Thoracic aorta (tissue), 2 donors: ENCODE measurements around the gene CCDC27. TPM values are rescaled to one million over a fixed set of nuclear protein-coding genes. Genes with fewer than 3 reads are reported as not detected.

Experiments
- ATAC-seq: fragments of 150-250 bp; one replicate; pipeline ENCODE4 v1.8.0; 2017; ENCODE audit warnings: low read depth; ENCODE audit not compliant: insufficient number of reproducible peaks, low FRiP score
- DNase-seq: peaks from one replicate; pipeline ENCODE4 v3.0.0-alpha.2; 2020; ENCODE audit warnings: low spot score
- H3K27ac ChIP-seq, 2 donors: fragments of 200-600 bp; sonication (generic); 1 replicate in 1 of 2; 2 replicates in 1 of 2; pipeline ENCODE4 v1.5.1; 2016; ENCODE audit warnings: mild to moderate bottlenecking in 2 of 2, moderate library complexity in 2 of 2
- H3K27me3 ChIP-seq: fragments of 200-600 bp; sonication (generic); replicated peaks from 2 replicates; pipeline ENCODE4 v1.6.0; 2016; ENCODE audit warnings: mild to moderate bottlenecking; ENCODE audit not compliant: insufficient read depth
- H3K36me3 ChIP-seq: fragments of 200-600 bp; sonication (generic); one replicate; pipeline ENCODE4 v1.5.1; 2016
- H3K4me1 ChIP-seq, 2 donors: fragments of 200-600 bp; sonication (generic); 1 replicate in 1 of 2; 2 replicates in 1 of 2; pipeline versions ENCODE4 v1.5.1 to v1.6.0; 2016; ENCODE audit warnings: low read depth in 2 of 2, mild to moderate bottlenecking in 1 of 2; ENCODE audit not compliant: control insufficient read depth in 1 of 2
- H3K4me3 ChIP-seq: fragments of 200-600 bp; sonication (generic); 2 replicates; pipeline ENCODE4 v1.5.1; 2016; ENCODE audit warnings: mild to moderate bottlenecking
- H3K9me3 ChIP-seq: fragments of 200-600 bp; sonication (generic); 2 replicates; pipeline ENCODE4 v1.5.1; 2016
- total RNA-seq, 2 donors: library from RNA; depleted of rRNA; stranded (reverse); fragments of >200 nt; gene quantifications; one replicate each; pipeline versions ENCODE4 v1.1.0 to v1.2.3, GENCODE V29; 2016
- TF ChIP-seq, protein P1 (sequence below): fragments of 200-600 bp; sonication (generic); IDR thresholded peaks from one replicate; pipeline ENCODE4 v1.5.1; 2019; ENCODE audit warnings: antibody characterized with exemption

The CCDC27 gene
- total RNA-seq, 2 donors from 2014 or later: not detected

DNA sequence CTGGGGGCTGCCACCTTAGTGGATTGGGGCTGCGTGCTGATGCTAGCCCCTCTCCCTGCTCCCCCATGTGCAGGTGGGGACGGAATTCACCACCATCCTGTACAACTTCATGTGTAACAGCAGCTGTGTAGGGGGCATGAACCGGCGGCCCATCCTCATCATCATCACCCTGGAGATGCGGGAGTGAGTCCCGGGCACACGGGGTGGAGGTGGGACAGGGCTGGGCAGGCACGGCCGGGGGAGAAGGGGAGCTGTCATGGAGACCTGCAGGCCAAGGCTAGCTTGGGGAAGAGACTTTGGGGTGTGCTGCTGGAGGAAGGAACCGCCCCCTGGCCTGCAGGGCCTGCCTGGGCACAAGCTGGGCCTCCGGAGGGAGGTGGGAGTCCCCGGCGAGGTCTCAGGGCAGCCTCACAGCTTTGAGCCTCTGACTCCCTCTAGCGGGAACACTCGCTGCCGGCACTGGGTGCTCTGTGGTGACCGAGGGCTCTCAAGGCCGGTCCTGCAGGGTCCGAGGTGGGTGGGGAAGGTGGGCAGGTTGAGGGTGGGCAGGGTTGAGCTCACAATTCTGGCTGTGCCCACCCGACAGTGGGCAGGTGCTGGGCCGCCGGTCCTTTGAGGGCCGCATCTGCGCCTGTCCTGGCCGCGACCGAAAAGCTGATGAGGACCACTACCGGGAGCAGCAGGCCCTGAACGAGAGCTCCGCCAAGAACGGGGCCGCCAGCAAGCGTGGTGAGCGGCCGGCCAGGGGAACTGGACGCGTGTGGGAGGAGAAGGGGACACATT is 25.0 kb upstream of the CCDC27 start:
- H3K27me3 ChIP-seq: no peaks in the 10 kb centered on the region
- DNase-seq (no peak), ATAC-seq (no peak)
- no peaks in the 10 kb centered on the region for H3K4me1 ChIP-seq
- H3K9me3 ChIP-seq: no peaks in the 10 kb centered on the region
- H3K27ac ChIP-seq: no peak overlapping the region
- TF ChIP-seq, protein P1, sequence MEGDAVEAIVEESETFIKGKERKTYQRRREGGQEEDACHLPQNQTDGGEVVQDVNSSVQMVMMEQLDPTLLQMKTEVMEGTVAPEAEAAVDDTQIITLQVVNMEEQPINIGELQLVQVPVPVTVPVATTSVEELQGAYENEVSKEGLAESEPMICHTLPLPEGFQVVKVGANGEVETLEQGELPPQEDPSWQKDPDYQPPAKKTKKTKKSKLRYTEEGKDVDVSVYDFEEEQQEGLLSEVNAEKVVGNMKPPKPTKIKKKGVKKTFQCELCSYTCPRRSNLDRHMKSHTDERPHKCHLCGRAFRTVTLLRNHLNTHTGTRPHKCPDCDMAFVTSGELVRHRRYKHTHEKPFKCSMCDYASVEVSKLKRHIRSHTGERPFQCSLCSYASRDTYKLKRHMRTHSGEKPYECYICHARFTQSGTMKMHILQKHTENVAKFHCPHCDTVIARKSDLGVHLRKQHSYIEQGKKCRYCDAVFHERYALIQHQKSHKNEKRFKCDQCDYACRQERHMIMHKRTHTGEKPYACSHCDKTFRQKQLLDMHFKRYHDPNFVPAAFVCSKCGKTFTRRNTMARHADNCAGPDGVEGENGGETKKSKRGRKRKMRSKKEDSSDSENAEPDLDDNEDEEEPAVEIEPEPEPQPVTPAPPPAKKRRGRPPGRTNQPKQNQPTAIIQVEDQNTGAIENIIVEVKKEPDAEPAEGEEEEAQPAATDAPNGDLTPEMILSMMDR: no peak
- no peaks in the 10 kb centered on the region for H3K36me3 ChIP-seq
- H3K4me3 ChIP-seq: no peak overlapping the region

DNA sequence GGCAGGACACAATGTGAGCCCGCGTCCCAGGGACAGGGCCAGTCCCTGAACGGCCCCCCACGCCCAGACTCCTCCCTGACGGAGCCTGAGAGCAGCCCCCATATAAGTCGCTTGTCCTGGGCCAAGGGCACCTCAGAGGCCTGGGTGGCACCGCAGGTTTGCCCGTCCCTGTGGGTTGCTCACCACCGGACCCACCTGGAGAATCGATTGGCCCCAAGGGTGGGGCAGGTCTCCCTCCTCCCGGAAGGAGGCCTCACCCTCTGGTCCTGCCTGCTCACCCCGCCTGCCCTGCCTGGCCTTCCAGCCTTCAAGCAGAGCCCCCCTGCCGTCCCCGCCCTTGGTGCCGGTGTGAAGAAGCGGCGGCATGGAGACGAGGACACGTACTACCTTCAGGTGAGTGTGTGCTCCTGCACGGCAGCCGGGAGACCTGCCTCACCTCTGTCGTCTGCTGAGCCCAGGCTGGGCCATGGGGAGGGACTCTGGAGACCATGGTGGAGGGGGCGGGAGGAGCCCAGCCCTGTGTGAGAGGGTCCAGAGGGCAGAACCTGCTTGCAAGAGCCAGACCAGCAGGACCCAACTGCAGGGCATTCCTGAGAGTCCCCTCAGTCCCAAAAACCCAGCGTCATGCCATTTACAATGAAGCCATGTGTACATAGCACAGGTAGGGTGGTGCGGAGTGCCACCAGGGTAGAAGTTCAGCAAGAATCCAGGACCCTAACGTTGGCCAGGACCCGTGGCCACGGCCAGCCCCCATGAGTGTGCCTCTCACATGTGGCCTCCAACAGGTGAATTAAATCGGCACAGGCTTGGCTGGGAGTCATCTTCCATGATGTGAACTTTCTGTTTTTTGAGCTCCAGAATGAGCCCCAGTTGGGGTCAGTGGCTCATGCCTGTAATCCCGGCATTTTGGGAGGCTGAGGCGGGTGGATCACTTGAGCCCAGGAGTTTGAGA is 24.1 kb upstream of the CCDC27 start:
- Histone ChIP-seq H3K36me3 (no peaks in the 10 kb centered on the region), H3K4me3 (no peak overlapping the region), H3K27ac (no peak overlapping the region), H3K27me3 (no peaks in the 10 kb centered on the region), H3K4me1 (no peaks in the 10 kb centered on the region), H3K9me3 (no peaks in the 10 kb centered on the region)
- no peak for ATAC-seq
- DNase-seq: no peak
- TF ChIP-seq, protein P1: no peak

DNA sequence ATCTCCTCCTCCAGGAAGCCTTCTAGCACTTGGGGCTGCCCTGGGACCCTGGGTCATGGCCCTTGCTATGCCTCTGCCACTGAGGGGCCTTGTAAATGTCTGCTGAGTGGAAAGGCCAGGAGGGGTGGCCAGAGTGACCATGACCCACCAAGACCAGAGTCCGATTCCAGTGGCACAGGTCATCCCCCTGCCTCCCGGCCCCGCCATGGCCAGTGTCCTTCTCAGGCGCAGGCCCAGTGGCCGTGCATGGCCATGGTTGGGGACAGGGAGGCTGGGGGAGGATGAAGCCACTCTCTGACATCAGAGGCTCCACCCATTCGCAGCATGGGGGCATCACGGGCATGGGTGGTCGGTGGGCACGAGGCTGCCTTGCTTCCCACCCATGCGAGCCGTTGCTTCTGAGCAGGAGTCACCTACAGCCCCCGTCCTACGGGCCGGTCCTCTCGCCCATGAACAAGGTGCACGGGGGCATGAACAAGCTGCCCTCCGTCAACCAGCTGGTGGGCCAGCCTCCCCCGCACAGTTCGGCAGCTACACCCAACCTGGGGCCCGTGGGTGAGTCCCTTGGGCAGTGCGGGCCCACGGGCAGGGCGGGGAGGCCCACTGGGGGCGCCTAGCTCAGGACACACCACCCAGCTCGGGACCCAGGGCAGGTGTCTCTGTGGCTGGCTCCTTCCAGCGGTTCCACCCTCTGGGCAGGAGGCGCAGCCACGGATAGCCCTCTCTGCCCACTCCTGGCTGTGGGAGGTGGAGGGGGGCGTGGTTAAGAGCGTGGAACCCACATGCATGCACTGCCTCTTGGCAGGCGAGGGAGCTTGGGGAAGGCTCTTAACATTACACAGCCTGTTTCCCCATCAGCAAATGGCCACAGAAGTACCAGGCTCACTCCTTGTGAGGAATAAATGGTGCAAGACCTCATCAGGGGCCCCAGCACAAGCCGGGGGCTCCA is 22.4 kb upstream of the CCDC27 start:
- Histone ChIP-seq H3K27me3 (no peaks in the 10 kb centered on the region), H3K36me3 (no peaks in the 10 kb centered on the region), H3K9me3 (no peaks in the 10 kb centered on the region), H3K4me3 (no peak overlapping the region), H3K27ac (no peak overlapping the region), H3K4me1 (no peaks in the 10 kb centered on the region)
- DNase-seq (no peak), ATAC-seq (no peak)
- TF ChIP-seq, protein P1: no peak

DNA sequence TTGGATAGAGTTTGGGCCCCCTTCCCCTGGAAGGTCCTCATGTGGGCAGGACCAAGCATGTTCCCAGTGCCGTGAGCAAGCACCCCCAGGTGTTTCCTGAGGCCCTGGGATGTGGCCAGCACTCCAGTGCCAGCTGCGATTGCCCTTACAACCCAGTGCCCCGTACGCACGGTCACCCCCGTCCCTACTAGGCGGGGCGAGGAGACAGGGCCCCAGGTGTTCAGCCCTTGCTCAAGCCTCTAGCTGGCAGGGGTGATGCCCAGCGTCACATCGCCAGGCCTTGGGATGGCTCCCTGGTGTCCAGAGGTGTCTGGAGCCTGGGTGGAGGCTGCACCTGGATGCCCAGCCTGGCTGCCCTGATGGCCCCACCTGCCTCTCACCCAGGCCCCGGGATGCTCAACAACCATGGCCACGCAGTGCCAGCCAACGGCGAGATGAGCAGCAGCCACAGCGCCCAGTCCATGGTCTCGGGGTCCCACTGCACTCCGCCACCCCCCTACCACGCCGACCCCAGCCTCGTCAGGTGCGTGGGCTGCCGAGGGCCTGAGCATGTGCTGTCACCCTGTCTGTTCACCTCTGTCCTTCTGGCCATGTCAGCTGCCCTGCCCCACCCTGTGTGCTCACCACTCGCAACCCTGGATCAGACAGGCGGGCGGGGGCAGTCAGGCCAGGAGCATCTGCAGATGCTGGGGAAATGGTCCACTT is 21.6 kb upstream of the CCDC27 start:
- DNase-seq (no peak), ATAC-seq (no peak)
- no peaks in the 10 kb centered on the region for H3K9me3 ChIP-seq
- no peak overlapping the region for H3K4me3 ChIP-seq
- H3K36me3 ChIP-seq: no peaks in the 10 kb centered on the region
- TF ChIP-seq, protein P1: no peak
- H3K27ac ChIP-seq: no peak overlapping the region
- H3K4me1 ChIP-seq: no peaks in the 10 kb centered on the region
- H3K27me3 ChIP-seq: no peaks in the 10 kb centered on the region
